ENCODE results near the gene HECW1. TPM values are rescaled to one million over a fixed set of nuclear protein-coding genes. Genes with fewer than 3 reads are reported as not detected.

Gene HECW1
- total and polyA plus RNA-seq, 2 of the 13 experiments (the other 11 are each of a cell fraction or from before 2014, with no cell fraction given): not detected

GRCh38 chr7:43600056-43600455, 487.6 kb downstream of the HECW1 start:
- peaks cover 7 to 68% of the 10 kb centered on the region in 2 experiments for H3K36me3 ChIP-seq (replicated peaks in 1 of 2; ENCODE audit: control insufficient read depth in 1 of 2, insufficient read depth in 2 of 2, low read length in 2 of 2)
- intact Hi-C loops (cut with micrococcal nuclease; ENCODE audit: unreplicated experiment): no loop called here

GRCh38 chr7:43602256-43602655, 489.8 kb downstream of the HECW1 start:
- BruUV-seq (replicated peaks): no TSS peak
- no peak for FAIRE-seq
- CTCF ChIA-PET (ENCODE audit: low intra/inter-chr PET ratio, low total read pairs): no interaction called here
- Histone ChIP-seq H3K4me1 (ENCODE audit: insufficient read depth, low read length) (no peaks in the 10 kb centered on the region), H3K27me3 (ENCODE audit: control insufficient read depth in 1 of 2, insufficient read depth in 2 of 2, low read length in 2 of 2) (no peaks in the 10 kb centered on the region), H2AFZ (ENCODE audit: low read length) (no peak overlapping the region), H3K9ac (ENCODE audit: insufficient read depth, low read depth, low read length) (no peak overlapping the region), H4K20me1 (ENCODE audit: insufficient read depth, low read length) (0 out of 2 replicates have a peak, but pooled peaks cover 8% of the 10 kb centered on the region), H3K79me2 (ENCODE audit: insufficient read depth, low read length) (peaks cover 16% of the 10 kb centered on the region), H3K27ac (ENCODE audit: extremely low read length, insufficient read depth, low read length) (no peak overlapping the region), H3K36me3 (replicated peaks in 1 of 2; ENCODE audit: control insufficient read depth in 1 of 2, insufficient read depth in 2 of 2, low read length in 2 of 2) (peaks cover 6 to 65% of the 10 kb centered on the region in 2 experiments), H3K9me3 (ENCODE audit: low read length) (no peaks in the 10 kb centered on the region), H3K4me2 (ENCODE audit: low read depth, low read length) (no peak overlapping the region), H3K4me3 (replicated peaks in 1 of 3; ENCODE audit: insufficient read depth in 1 of 3, low read depth in 2 of 3, low read length in 3 of 3) (no peak overlapping the region)
- TF ChIP-seq ZSCAN30 (CRISPR knock-in tag; IDR thresholded peaks at IDR 0.05): no peak
- 0 out of 2 replicates have a peak, but pooled peaks have one; percentile 5 for TF ChIP-seq ATF7 (IDR thresholded peaks at IDR 0.05)
- no peak for TF ChIP-seq ATF7 (CRISPR knock-in tag; IDR thresholded peaks at IDR 0.05)
- TF ChIP-seq HIVEP1 (CRISPR knock-in tag; IDR thresholded peaks at IDR 0.05): no peak
- POLR2A ChIA-PET: no interaction called here
- ATAC-seq: no peak
- 94% methylated on average over 1 of the region's 1 CpG for WGBS (ENCODE audit: low lambda C conversion rate)
- in situ Hi-C loops (cut with HindIII; ENCODE audit: extremely low pct_ligation_motif_present, low pct_unique_long_range_greater_than_20kb): no loop called here
- no peak for DNase-seq (ENCODE audit: low spot score)
- intact Hi-C loops (cut with micrococcal nuclease; ENCODE audit: unreplicated experiment): no loop called here

More at GRCh38 chr7:43600056-43600455, 487.6 kb downstream of the HECW1 start:
- TF ChIP-seq FOXK1 (CRISPR knock-in tag; IDR thresholded peaks at IDR 0.05; ENCODE audit: borderline replicate concordance, low read depth): no peak
- H3K4me3 ChIP-seq (replicated peaks in 1 of 3; ENCODE audit: insufficient read depth in 1 of 3, low read depth in 2 of 3, low read length in 3 of 3): no peak overlapping the region
- in situ Hi-C loops (cut with HindIII; ENCODE audit: extremely low pct_ligation_motif_present, low pct_unique_long_range_greater_than_20kb): no loop called here
- 0 out of 2 replicates have a peak, but pooled peaks cover 4% of the 10 kb centered on the region for H4K20me1 ChIP-seq (ENCODE audit: insufficient read depth, low read length)
- ChIA-PET POLR2A (no interaction called here), CTCF (ENCODE audit: low intra/inter-chr PET ratio, low total read pairs) (no interaction called here)
- WGBS (ENCODE audit: low lambda C conversion rate): 97% methylated on average over 3 of the region's 3 CpGs
- H3K27ac ChIP-seq (ENCODE audit: extremely low read length, insufficient read depth, low read length): no peak overlapping the region
- FAIRE-seq (no peak), ATAC-seq (no peak), DNase-seq (ENCODE audit: low spot score) (no peak)
- H3K79me2 ChIP-seq (ENCODE audit: insufficient read depth, low read length): peaks cover 16% of the 10 kb centered on the region
- H3K9me3 ChIP-seq (ENCODE audit: low read length): no peaks in the 10 kb centered on the region
- no peaks in the 10 kb centered on the region for H3K4me1 ChIP-seq (ENCODE audit: insufficient read depth, low read length)
- BruUV-seq (replicated peaks): no TSS peak
- no peak overlapping the region for H3K9ac ChIP-seq (ENCODE audit: insufficient read depth, low read depth, low read length)
- no peak overlapping the region for H3K4me2 ChIP-seq (ENCODE audit: low read depth, low read length)
- H2AFZ ChIP-seq (ENCODE audit: low read length): no peak overlapping the region
- H3K27me3 ChIP-seq (ENCODE audit: control insufficient read depth in 1 of 2, insufficient read depth in 2 of 2, low read length in 2 of 2): no peaks in the 10 kb centered on the region

Data from HepG2 (cell line).